Fibroblast of lung (primary cell): Measurements from ENCODE around the gene TGIF2. TPM values are rescaled to one million over a fixed set of nuclear protein-coding genes. Genes with fewer than 3 reads are reported as not detected.
"Not testable (repeated sequence)": the region's sequence is repeated elsewhere in the genome, so short reads cannot be mapped to it uniquely, and the experiment has no call there.

Experiments used
- DNase-seq, 2 donors: peaks; one replicate each; pipeline versions ENCODE4 v3.0.0 to v3.0.0-alpha.2; 2010; ENCODE audit warnings: low read depth in 2 of 2
- H2AFZ ChIP-seq: 2 replicates; pipeline ENCODE4 v1.5.1; 2012; ENCODE audit warnings: low read length, control low read depth, inconsistent platforms
- H3K27ac ChIP-seq: 2 replicates; pipeline ENCODE4 v1.5.1; 2011; ENCODE audit warnings: low read length, control low read depth; ENCODE audit not compliant: insufficient read depth
- H3K27me3 ChIP-seq: 2 replicates; pipeline ENCODE4 v1.5.1; 2011; ENCODE audit warnings: mild to moderate bottlenecking, low read length; ENCODE audit not compliant: control insufficient read depth, insufficient read depth
- H3K36me3 ChIP-seq: 2 replicates; pipeline ENCODE4 v1.5.1; 2011; ENCODE audit warnings: low read length; ENCODE audit not compliant: control insufficient read depth, insufficient read depth
- H3K4me1 ChIP-seq: 2 replicates; pipeline ENCODE4 v1.5.1; 2011; ENCODE audit warnings: low read length; ENCODE audit not compliant: control insufficient read depth, insufficient read depth; ENCODE audit errors: extremely low read depth
- H3K4me2 ChIP-seq: 2 replicates; pipeline ENCODE4 v1.5.1; 2011; ENCODE audit warnings: low read length, control low read depth; ENCODE audit not compliant: insufficient read depth; ENCODE audit errors: extremely low read depth
- H3K4me3 ChIP-seq, 4 experiments: fragments of 200-600 bp in 1 of 4; sonication (generic) in 1 of 4; replicated peaks in 1 of 4; 2 replicates each; pipeline ENCODE4 v1.5.1; 2011 to 2016; ENCODE audit warnings: low read length in 4 of 4, low read depth in 3 of 4, mild to moderate bottlenecking in 3 of 4, control low read depth in 2 of 4, inconsistent platforms in 1 of 4, mixed read lengths in 1 of 4; ENCODE audit not compliant: insufficient read depth in 1 of 4; ENCODE audit errors: control extremely low read depth in 1 of 4
- H3K79me2 ChIP-seq: 2 replicates; pipeline ENCODE4 v1.5.1; 2012; ENCODE audit warnings: mild to moderate bottlenecking, low read length, inconsistent platforms; ENCODE audit not compliant: control insufficient read depth, insufficient read depth
- H3K9ac ChIP-seq: 2 replicates; pipeline ENCODE4 v1.5.1; 2011; ENCODE audit warnings: mild to moderate bottlenecking, low read length, control low read depth; ENCODE audit not compliant: insufficient read depth
- H3K9me3 ChIP-seq: 2 replicates; pipeline ENCODE4 v1.5.1; 2012; ENCODE audit warnings: low read depth, low read length; ENCODE audit not compliant: control insufficient read depth, insufficient read depth
- H4K20me1 ChIP-seq: 2 replicates; pipeline ENCODE4 v1.5.1; 2011; ENCODE audit warnings: low read length; ENCODE audit not compliant: control insufficient read depth, insufficient read depth; ENCODE audit errors: extremely low read depth
- EZH2 ChIP-seq: IDR thresholded peaks from 2 replicates; pipeline ENCODE4 v1.5.1; 2012; ENCODE audit warnings: low read length, control low read depth, mild to moderate bottlenecking; ENCODE audit errors: missing control alignments
- polyA plus RNA-seq, 2 donors: library from polyadenylated mRNA; depleted of rRNA in 1 of 2; stranded (reverse) in 1 of 2; unstranded in 1 of 2; fragments of >200 nt; gene quantifications; 2 replicates each; pipeline ENCODE4 v1.2.1, GENCODE V29; 2011 to 2012; ENCODE audit warnings: missing spikeins in 1 of 2
- total RNA-seq: library from RNA; depleted of rRNA; stranded (reverse); fragments of >200 nt; gene quantifications from 2 replicates; pipeline ENCODE4 v1.2.1, GENCODE V29; 2014
- TF ChIP-seq, protein P1 (sequence below), 2 donors: IDR thresholded peaks in 1 of 2; conservative IDR thresholded peaks in 1 of 2; 1 replicate in 1 of 2; 2 replicates in 1 of 2; pipeline ENCODE4 v1.5.1; 2011 to 2012; ENCODE audit warnings: low read length in 2 of 2, control low read depth in 1 of 2, inconsistent platforms in 1 of 2, low read depth in 1 of 2, mild to moderate bottlenecking in 1 of 2

Gene TGIF2
- total and polyA plus RNA-seq, 2 donors (not counting 1 experiment from before 2014, with no cell fraction given) = 3.8 to 9.9 TPM

DNA sequence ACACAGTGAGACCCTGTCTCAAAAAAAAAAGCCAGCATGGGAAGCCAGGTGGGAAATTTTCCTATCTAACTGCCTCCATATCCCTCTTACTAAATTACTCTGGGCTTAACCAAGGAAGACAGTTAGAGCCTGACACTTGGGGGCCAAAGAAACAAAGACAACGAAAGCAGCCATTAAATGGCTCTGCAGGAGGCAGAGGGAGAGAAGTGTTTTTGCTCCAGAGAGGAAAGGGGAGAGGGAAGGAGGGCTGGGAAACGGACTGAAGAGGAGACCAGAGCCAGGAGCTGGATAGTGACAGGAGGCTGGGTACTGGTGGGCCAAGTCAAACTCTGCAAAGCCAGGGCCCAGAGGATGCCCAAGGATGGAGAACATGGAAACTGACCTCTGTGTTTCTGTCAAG lies 10.7 kb upstream of the TGIF2 start:
- H3K36me3 ChIP-seq = no peaks in the 10 kb centered on the region
- H3K79me2 ChIP-seq = no peaks in the 10 kb centered on the region
- no peak overlapping the region for H3K27ac ChIP-seq
- no peak for DNase-seq
- no peak overlapping the region for H2AFZ ChIP-seq
- H4K20me1 ChIP-seq = no peaks in the 10 kb centered on the region
- H3K4me2 ChIP-seq = no peak overlapping the region
- H3K27me3 ChIP-seq = peaks cover 4% of the 10 kb centered on the region
- no peaks in the 10 kb centered on the region for H3K9me3 ChIP-seq
- H3K9ac ChIP-seq = no peak overlapping the region
- H3K4me3 ChIP-seq = no peak overlapping the region
- no peaks in the 10 kb centered on the region for H3K4me1 ChIP-seq
- TF ChIP-seq, protein P1, sequence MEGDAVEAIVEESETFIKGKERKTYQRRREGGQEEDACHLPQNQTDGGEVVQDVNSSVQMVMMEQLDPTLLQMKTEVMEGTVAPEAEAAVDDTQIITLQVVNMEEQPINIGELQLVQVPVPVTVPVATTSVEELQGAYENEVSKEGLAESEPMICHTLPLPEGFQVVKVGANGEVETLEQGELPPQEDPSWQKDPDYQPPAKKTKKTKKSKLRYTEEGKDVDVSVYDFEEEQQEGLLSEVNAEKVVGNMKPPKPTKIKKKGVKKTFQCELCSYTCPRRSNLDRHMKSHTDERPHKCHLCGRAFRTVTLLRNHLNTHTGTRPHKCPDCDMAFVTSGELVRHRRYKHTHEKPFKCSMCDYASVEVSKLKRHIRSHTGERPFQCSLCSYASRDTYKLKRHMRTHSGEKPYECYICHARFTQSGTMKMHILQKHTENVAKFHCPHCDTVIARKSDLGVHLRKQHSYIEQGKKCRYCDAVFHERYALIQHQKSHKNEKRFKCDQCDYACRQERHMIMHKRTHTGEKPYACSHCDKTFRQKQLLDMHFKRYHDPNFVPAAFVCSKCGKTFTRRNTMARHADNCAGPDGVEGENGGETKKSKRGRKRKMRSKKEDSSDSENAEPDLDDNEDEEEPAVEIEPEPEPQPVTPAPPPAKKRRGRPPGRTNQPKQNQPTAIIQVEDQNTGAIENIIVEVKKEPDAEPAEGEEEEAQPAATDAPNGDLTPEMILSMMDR (conservative IDR thresholded peaks at IDR 0.05 in 1 of 2, IDR thresholded peaks at IDR 0.05 in 1 of 2; ENCODE audit: low read depth in 1 of 2, low read length in 2 of 2) = no peak
- TF ChIP-seq EZH2 = no peak

- TF ChIP-seq, protein P1 (conservative IDR thresholded peaks at IDR 0.05 in 1 of 2, IDR thresholded peaks at IDR 0.05 in 1 of 2; ENCODE audit: low read depth in 1 of 2, low read length in 2 of 2) = no peak
- no peak for TF ChIP-seq EZH2
- Histone ChIP-seq H3K9me3 (no peaks in the 10 kb centered on the region), H3K9ac (no peak overlapping the region), H3K79me2 (no peaks in the 10 kb centered on the region), H4K20me1 (no peaks in the 10 kb centered on the region), H3K4me3 (no peak overlapping the region), H3K27ac (no peak overlapping the region), H3K4me1 (no peaks in the 10 kb centered on the region), H3K27me3 (peaks cover 4% of the 10 kb centered on the region), H3K36me3 (no peaks in the 10 kb centered on the region), H2AFZ (no peak overlapping the region), H3K4me2 (no peak overlapping the region)
- DNase-seq = no peak
Observed at GRCh38 chr20:36563374-36563773, 10.0 kb upstream of the TGIF2 start.

DNA sequence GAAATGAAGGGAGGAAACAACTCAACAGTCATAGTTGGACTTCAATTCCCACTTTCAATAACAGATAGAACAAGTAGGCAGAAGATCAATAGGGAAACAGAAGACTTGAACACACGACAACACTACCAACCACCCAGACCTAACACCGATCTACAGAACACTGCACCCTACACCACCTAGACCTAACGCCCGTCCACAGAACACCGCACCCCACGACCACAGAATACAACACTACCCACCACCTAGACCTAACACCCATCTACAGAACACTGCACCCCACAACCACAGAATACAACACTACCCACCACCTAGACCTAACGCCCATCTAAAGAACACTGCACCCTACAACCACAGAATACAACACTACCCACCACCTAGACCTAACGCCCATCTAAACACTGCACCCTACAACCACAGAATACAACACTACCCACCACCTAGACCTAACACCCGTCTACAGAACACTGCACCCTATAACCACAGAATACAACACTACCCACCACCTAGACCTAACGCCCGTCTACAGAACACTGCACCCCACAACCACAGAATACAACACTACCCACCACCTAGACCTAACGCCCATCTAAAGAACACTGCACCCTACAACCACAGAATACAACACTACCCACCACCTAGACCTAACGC lies 9.2 kb upstream of the TGIF2 start:
- not testable (repeated sequence) for H3K79me2 ChIP-seq, H3K4me3 ChIP-seq, DNase-seq, H4K20me1 ChIP-seq, H3K36me3 ChIP-seq, H3K27me3 ChIP-seq, H3K27ac ChIP-seq, H3K4me1 ChIP-seq, H3K9ac ChIP-seq, H3K9me3 ChIP-seq, H2AFZ ChIP-seq, H3K4me2 ChIP-seq

- not testable (repeated sequence) for H3K27ac ChIP-seq, H3K4me3 ChIP-seq, H3K4me2 ChIP-seq, H3K36me3 ChIP-seq, DNase-seq, H2AFZ ChIP-seq, H3K27me3 ChIP-seq, H3K9ac ChIP-seq, H3K79me2 ChIP-seq, H3K9me3 ChIP-seq, H4K20me1 ChIP-seq, H3K4me1 ChIP-seq
Observed at GRCh38 chr20:36564726-36565121, 8.7 kb upstream of the TGIF2 start.
